Measurements from ENCODE around the gene PRKG1. TPM values are rescaled to one million over a fixed set of nuclear protein-coding genes. Genes with fewer than 3 reads are reported as not detected.

Gene PRKG1
- total and polyA plus RNA-seq, 2 of the 8 experiments (the other 6 are each of a cell fraction or from before 2014, with no cell fraction given): 4.2 to 15.2 TPM

- no peak for TF ChIP-seq CHD7 (IDR thresholded peaks at IDR 0.05; ENCODE audit: insufficient replicate concordance, low read length)
- no peak for TF ChIP-seq RNF2 (IDR thresholded peaks at IDR 0.05; ENCODE audit: borderline replicate concordance, low read depth, low read length, missing control alignments, poor library complexity, severe bottlenecking)
- no peak for TF ChIP-seq NRF1 (IDR thresholded peaks at IDR 0.05; ENCODE audit: low read depth, low read length)
- no peak for TF ChIP-seq KDM1A (IDR thresholded peaks at IDR 0.05; ENCODE audit: borderline replicate concordance, low read length)
- no peak for TF ChIP-seq NANOG (IDR thresholded peaks at IDR 0.05; ENCODE audit: insufficient read depth, low read depth, low read length, poor library complexity, severe bottlenecking)
These were observed 747.5 kb downstream of the PRKG1 start (continued) for GRCh38 chr10:51821745-51822144.

Measured in H1 (cell line).